HG03135 (cell line): Measurements from ENCODE around the gene ARHGAP31.

Experiments used
- ATAC-seq: cut with Tn5 transposase; IDR thresholded peaks from one replicate; pipeline ENCODE4 v1.9.1; 2021; ENCODE audit warnings: mild to moderate bottlenecking, moderate library complexity; ENCODE audit not compliant: unreplicated experiment

Gene ARHGAP31

DNA sequence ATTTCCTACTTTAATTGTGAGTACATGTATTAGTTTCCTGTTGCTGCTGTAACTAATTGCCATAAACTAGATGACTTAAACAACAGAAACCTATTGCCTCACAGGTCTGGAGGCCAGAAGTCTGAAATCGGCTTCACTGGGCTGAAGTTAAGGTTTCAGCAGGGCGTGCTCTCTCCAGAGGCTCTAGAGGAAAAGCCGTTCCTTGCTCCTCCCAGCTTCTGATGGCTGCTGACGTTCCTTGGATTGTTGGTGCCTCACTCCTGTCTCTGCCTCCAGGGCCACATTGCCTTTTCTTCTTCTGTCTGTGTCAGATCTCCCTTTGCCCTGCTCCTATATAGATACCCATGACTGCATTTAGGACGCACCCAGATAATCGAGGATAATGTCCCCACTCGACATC lies 80.9 kb downstream of the ARHGAP31 start:
- ATAC-seq: no peak

DNA sequence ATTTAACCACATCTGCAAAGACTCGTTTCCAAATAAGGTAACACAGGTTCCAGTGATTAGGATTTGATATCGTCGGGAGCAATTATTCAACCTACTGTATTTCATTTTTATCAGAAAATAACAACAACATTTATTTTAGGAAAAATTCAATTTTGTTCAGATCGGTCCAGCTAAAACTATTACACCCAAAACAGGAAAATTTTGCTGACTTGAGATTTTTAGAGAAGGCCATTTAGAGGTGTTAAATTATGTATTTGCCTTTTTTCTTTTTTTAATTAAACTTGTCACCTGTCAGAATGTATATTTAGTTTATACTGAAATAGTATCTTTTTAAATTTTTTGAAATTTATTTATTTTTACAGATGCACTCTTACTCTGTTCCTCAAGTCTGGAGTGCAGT lies 81.3 kb downstream of the ARHGAP31 start:
- ATAC-seq: no peak

DNA sequence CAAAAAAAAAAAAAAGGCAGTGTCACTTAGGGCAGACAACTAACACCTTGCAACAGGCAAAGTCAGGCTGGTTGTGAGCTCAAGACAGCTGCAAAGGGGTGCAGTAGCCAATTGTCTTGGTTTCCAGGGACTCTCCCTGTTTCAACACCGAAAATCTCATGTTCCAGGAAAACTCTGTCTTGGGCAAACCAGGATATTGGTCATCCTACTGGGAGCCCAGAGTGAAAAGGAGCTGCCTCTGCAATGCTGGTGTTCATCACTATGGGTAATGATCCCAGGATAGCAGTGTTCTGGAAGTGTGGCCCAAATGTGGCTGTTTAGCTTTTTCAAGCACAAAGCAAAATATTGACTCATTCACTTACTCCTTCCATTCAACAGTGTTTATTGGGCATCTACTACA lies 82.6 kb downstream of the ARHGAP31 start:
- no peak for ATAC-seq

DNA sequence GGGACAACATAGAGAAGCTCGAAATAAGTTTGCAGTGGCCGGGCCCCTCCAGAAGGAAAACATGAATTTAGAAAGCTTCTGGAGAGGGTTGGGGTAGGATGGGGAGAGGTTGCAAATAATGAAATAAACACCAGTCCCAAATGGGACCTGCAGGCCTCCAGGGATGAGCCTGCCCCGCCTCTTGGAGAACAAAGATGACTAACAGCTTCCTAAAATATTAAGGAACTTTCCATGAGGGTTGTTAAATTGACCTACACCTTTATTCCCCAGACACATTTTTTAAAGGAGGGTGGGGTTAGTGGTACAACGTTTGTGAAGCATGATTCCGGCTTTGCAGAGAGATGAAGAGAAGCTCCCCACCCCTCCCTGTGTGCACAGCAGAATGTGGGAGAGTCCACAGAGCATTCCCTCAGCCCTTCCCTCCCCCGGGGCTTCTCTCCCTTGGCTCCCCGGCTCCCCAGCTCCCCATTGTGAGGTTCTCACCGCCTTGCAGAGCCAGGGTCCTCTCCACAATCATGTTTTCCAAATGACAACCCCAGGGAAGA lies 84.1 kb downstream of the ARHGAP31 start:
- ATAC-seq: no peak

DNA sequence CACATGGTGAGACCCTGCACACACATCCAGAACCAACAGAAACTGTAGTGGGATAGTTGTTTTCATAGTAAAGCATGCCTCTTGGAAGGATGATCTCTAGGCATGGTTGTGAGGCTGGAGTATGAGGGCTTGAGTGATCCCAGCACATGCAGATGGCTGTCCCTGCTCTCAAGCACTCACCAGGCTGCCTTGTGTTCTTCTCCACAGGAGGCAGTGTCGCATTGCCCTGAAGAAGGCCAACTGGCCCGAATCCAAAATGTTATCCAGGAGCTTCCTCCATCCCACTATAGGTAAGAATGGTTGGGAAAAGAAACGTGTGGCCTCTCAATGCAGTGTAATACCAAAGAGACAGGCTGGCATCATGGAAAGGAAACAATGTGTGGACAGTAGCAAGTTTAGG lies 86.5 kb downstream of the ARHGAP31 start:
- no peak for ATAC-seq

DNA sequence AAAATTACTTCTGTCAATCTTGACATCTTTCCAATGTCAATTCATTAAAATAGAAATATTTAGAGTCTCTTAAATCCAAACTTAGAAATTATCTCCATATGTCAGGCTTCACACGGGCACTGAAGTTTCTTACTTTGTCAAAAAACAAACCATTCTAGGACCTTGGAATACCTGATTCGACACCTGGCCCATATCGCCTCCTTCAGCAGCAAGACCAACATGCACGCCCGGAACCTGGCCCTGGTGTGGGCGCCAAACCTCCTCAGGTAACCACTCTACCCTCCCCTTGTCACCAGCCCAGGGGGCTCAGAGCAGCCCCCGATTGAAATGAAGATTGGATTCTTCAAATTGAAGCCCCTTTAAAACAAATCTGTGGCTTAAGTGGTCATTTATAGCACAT lies 88.0 kb downstream of the ARHGAP31 start:
- ATAC-seq: no peak

DNA sequence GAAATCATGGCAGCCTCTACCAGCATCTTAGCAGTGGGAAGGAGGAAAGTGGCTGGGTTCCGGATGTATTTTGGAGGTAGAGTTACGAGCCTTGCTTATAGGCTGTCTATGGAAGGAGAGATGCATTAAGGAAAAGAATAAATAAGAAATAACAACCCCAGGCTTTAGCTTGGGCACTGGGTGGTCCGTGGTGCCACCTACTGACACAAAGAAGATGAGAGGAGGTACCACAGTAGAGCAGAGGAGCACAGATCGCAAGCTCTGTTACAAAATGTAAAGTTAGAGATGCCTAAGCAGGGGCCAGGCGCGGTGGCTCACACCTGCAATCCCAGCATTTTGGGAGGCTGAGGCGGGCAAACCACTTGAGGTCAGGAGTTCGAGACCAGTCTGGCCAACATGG lies 94.4 kb downstream of the ARHGAP31 start:
- no peak for ATAC-seq

DNA sequence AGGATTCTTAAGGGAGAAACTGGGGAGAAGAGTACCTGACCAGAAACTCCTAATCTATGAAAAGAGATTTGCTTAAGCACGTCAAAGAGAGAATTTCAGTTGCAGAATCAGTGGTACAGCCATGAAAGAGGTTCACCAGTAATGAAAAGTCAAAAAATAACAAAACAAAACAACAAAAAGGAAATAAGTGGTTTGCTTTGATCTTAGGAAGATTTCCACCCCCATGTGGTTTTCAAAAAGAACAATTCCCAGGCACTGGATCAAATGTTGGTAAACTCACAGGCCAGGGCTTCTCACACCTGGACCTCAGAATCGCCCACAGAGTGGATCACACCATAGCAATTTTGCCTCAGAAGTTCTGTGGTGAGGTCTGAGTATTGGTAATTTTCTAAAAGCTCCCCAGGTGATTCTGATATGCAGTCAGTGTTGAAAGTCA lies 101.8 kb downstream of the ARHGAP31 start:
- ATAC-seq: peak; percentile 52

DNA sequence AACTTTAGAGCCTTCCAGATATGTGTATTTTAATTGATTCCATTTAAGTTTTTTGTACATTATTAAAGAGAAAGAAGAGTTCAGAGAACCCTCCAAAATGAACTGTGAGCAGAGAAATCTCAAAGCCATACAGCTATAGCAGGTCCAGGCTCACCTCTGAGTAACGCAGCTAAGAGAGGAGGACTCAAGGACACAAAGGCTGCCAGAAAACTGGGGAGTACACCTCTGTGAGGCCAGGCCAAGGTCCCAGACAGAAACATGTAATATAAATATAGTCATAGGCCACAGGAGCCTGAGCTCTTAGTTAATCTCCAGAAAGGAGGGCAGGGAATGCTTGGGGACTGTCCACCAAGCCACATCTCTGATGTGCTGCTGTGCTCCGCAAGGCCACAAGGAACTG lies 102.7 kb downstream of the ARHGAP31 start:
- ATAC-seq: no peak

DNA sequence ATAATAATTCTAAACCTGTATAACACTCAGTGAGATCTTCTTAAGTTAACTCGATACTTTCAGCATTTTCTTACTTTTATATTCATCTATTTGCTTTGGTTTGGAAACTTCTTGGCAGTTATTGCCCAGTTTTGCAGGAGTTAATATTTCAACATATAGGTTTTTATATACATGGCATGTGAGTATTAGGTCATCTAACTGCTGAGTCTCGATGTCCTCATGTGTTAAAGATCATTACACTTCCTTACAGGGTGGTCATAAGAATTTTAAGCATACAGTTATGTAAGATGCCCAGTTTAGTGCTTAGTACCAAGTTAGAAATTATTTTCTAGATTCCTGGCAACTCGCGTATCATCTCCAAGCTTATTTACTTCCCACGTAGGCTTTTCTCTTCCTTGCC lies 106.3 kb downstream of the ARHGAP31 start:
- ATAC-seq: no peak

DNA sequence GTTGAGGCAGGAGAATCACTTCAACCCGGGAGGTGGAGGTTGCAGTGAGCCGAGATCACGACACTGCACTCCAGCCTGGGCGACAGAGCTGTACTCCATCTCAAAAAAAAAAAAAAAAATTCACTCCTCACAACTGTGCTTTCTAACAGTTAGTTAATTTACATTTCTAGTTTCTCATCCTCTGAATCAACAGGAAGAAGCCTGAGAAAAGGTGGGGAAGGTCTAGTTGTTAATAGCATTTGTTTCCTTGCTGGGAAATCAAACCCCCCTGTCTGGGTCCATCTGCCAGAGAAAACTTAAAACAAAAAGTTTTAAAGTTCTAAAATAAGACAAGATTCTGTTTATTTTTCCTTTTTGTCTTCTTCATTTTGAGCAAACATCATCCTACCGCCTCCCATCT lies 106.9 kb downstream of the ARHGAP31 start:
- ATAC-seq: peak; percentile 40

DNA sequence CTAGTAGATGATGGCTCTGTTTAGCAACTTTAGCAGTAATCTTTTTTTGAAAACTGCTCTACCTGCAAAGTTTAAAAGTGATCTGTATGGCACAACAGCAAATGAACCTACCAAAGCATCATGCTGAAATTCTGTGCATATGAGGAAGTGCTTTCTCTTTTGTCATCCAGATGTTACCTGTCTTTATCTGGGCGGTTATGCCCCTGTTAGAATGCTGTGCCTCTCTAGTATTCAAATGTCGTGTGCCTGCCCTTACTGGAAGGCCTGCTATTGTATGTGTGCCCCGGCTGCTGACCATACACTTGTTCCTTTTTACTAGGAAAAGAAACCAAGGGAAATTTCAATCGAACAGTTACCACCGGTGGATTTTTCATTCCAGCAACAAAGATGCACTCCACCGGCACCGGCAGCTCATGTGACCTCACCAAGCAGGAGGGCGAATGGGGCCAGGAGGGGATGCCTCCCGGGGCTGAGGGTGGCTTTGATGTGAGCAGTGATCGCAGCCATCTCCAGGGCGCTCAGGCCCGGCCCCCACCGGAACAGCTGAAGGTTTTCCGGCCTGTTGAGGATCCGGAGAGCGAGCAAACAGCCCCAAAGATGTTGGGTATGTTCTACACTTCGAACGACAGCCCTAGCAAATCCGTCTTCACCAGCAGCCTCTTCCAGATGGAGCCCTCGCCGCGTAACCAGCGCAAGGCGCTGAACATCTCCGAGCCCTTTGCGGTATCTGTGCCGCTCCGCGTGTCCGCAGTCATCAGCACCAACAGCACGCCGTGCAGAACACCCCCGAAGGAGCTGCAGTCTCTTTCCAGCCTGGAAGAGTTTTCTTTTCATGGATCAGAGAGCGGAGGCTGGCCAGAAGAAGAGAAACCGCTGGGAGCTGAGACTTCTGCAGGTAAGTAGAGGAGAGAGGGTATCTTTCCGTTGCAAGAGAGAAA lies 107.6 kb downstream of the ARHGAP31 start:
- ATAC-seq: no peak

DNA sequence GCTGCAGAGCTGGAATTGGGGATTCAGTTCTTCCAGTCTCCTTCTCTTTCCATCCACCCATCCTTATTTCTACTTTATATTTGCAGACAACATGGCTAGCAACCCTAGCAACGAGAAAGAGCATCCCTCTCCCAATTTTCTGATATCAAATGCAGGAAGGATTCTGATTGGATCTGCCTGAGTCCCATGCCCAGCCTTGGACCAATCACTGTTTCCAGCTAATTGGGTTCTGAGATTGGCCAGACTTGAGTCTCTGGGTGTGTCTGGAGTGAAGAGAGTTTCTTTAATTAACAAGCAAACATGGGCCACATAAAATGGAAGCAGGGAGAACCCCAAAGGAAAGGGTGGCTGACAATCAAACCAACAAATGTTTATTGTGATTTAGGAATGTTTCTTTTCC lies 108.6 kb downstream of the ARHGAP31 start:
- ATAC-seq: no peak

DNA sequence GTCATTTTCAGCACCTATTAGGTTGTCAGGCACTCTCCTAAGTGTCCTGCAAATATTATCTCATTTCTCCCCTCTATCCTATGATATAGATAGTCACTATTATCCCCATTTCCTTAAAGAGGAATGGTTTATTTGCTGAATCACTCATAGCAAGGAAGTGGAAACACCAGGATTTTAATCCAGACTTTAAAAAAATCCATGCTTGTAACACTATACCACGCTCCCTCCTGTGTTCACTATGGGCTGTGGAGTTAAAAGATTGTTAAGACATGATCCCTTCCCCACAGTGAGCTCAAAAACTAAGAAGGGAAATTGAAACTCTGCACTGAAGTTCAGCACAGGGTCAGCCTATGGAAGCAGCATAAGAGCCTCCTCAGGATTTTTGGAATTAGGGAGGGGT lies 109.0 kb downstream of the ARHGAP31 start:
- ATAC-seq: no peak

DNA sequence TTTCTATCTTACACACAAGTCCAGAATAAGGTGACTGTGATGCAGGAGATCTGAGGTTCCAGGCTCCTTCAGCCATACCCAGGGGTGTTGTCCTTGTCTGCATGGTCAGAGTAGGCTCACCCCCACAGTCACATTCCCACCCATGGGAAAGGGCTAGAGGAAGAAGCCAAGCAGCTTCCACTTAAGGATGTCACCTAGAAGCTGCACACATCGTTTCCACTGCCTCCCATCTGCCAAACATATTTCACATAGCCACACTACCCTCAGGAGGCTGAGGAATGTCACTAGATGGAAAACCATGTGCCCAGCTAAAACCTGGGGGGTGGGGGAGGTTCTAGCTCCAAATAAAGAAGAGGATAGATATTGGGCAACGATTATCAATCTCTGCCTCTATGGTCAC lies 111.1 kb downstream of the ARHGAP31 start:
- no peak for ATAC-seq

DNA sequence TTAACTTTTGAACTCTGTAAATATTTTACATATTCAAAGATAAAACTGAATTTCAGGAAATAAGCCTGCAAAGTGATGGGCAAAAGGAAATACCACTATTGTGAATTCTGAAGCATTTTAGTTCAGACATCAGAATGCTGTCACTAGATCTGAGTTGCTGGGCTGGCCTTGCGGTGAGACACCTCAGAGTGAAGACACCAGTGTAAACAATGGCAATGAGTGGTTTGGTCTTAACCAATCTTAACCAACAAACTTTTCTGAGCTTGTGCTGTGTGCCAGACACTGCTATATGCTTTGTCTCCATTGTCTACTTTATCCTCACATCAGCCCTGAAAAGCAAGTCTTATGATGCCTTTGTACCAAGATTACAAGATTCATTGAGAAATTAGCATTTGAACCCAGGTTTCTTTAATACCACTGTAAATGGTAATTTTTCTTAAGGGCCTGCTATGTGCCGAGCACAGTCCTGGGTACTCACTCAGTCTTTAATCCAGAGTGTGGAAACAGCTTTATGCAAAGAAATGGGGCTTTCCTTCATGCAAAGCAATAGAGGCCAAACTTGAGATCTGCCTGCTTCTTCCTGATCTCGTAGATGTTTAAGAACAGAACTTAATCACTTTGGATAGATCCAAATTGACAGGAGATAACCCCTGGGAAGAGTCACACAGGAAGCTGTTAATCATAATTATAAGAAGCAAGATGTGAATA lies 114.2 kb downstream of the ARHGAP31 start:
- ATAC-seq: no peak

DNA sequence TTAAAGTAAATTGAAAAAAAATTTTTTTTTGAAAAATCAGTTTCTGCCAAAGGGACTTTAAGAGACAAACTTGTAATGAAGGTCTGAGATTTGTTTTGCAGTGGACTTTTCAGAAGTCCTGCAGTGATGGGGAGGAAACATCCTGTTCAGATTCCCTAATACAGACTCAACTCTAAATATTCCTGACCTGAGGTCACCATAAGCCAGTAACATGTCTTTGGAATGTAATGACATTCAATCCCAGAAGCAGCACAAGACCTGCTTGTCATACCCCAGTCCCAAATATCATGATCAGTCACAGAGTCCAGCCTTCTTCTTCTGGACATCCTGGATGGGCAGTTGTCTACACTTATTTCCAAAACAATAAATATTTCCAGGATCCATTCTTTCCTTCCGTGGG lies 115.7 kb downstream of the ARHGAP31 start:
- no peak for ATAC-seq

DNA sequence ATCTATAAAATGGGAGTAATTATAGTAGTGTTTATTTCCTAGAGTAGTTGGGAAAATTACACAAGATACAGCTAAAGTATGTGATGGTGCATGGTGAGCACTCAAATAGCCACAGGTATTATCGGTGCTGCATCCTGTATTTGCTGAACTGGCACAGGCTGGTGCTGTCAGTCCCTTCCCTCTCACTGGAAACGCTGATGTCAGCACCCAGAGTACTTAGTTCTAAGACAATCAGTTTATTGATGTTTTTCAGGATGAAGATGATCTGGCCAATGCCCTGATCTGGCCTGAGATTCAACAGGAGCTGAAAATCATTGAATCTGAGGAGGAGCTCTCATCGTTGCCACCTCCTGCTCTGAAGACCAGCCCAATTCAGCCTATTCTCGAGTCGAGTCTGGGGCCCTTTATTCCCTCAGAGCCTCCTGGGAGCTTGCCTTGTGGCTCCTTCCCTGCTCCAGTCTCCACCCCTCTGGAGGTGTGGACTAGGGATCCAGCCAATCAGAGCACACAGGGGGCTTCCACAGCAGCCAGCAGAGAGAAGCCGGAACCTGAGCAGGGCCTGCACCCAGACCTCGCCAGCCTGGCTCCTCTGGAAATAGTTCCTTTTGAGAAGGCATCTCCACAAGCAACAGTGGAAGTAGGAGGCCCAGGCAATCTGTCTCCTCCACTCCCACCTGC lies 119.6 kb downstream of the ARHGAP31 start:
- ATAC-seq: no peak

DNA sequence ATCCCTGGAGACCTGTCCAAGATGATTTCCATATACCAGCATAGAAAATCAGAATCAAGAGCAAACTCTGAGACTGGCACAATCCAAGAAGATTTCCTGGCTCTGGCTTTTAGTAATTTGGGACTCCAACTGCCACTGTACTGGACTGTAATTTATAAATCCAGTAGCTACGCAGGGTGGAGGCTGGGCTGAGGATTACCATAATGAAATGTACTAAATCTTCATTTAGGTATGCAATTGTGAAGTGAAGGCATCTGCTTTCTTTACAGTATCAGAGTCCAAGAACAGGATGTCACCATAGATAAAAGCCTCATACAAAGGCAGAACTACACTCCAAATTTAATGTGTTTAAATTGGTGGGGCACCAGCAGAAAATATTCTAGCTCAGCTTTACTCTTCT lies 122.7 kb downstream of the ARHGAP31 start:
- ATAC-seq: no peak

DNA sequence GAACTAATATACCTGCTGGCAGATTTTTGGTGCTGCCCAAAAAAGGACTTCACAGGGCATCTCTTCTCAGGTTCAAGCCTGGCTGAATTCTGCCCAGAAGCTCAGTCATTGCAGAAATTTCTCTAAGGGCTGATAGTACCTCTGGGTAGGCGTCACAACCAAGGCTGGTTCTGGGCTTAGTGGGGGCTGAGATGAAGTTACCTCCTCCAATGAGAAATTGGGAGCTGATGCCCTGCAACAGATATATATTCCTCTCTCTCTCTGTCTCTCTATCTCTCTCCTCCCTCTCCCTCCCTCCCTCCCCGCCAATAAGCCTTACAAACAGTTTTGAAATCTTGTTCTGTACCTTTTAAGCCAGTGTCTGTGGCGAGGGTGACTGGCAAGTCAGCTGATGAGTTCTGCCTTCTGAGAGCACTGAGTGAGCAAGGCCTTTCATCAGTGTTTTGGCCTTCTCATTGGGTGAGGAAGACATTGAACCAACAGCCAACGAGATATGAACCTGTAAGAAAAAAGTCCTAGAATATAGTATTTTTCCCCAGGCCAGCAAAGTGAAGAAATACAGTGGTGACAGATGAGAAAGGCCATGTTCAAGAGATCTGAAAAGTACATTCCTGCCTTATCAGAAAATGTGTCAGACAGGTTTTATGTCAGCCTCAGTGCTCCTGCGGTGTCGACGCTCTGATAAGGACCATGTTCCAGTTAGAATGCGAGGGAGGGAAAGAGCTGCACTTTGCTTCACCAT lies 123.8 kb downstream of the ARHGAP31 start:
- no peak for ATAC-seq

DNA sequence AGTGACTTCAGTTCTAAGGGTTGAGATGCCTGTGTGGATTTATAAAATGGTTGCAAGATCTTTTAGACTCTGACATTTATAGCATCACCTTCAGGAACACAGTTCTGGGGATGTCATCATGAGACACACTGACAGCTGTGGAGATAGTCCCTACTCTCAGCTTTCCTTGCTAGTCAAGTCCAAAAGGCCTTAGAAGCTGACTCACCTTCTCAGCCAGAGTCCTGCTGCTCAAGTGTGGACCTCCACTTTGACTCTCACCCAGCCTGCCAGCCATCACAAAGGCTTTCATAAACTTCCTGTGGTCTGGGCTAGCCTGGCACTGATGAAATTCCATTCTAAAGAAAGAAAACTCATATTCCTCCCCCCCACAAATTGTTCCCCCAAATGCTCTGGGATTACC lies 124.5 kb downstream of the ARHGAP31 start:
- ATAC-seq: no peak
